NCI-H345 (cell line): ENCODE measurements around the gene ERC2.

Experiments used
- DNase-seq: peaks from one replicate; lab custom pipeline; 2025; lab: John Stamatoyannopoulos, UW

The ERC2 gene

DNA sequence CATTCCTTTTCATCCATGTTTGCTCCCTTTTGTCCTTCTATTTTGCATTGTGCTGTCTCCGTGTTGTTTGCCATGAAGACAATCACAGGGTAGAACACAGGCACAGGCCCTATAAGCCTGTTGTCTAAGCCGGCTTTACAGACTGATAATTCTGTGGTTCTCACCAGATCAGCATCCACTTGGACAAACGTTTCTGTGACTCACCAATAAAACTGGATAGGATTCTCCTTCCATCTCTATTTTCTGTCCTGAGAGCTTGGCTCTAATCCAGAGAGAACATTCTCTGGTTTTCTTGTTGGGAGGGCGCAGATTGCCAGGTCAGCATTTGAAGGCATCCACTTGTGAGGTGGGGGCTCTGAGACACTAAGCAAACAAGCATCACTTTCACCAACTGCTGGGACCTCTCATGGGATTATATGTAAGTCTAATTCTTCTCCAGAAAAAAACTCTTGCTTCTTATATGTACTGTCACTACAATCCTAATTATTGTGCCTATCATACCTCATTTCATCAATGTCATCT lies 101.6 kb downstream of the ERC2 start:
- DNase-seq: peak; percentile 21

DNA sequence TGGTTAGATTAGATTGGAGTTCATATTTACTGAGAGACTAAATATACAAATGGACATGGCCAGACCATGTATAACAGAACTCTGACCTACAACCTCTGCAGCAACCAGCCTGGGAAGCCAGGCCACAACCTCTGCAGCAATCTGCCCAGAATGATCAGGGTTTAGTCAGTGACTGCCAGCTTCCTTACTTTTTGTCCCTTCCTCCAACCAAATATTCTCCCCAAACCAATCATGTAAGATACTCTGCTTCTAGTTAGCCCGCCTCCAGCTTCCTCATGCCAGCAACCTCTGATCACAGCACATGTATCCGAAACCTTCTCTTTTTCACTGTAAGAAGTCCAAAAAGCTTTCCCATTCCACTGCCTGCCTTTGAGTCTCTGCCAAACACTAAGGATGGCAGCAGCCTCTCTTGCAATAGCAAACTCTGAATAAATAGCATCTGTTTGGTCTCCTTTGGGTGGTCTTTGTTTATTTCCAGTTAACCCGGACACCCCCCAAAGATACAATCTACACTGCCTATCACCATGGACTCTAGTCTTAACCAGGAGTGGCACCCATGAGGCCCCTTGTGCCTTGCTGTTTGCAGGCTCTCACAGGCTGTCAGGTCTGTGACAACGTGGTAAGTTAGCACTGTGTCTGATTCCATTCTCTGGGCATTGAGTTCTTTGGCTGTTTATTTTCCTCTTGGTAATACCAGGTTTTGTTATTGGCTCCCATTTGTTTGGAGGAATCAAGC lies 102.2 kb downstream of the ERC2 start:
- DNase-seq: no peak

DNA sequence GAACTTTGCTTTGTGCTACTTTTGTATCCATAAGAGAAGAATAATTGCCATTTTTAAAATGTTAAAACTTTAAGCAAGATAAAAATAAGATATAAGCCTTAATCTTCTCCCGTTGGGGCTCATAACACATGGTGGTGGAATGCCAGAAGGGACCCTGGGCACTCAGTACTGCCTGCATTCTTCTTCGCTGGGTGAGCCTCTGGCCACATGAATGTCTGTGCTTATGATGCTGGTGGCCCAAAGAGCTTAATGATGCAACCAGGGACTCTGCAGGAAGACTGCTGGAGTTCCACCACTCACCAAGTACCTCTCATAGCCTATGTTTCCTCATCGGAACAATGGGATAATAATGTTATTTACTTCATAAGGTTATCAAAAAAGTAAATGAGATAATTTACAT lies 103.6 kb downstream of the ERC2 start:
- DNase-seq: no peak

DNA sequence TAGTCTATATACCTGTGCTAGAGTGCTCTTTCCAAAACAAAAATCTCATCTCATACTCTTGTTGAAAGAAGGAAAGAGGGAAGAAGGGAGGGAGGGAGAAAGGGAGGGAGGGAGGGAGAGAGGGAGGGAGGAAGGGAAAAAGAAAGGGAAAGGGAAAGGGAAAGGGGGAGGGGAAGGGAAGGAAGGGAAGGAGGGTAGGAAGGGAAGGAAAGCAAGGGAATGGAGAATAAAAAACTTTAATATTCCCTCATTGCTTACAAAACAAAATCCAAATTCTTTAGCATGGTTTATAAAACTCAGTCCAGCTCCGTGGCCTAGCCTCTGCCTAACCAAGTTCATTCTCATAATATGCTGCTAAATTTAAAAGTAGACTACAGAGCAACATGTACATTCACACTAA lies 104.5 kb downstream of the ERC2 start:
- DNase-seq: no peak

DNA sequence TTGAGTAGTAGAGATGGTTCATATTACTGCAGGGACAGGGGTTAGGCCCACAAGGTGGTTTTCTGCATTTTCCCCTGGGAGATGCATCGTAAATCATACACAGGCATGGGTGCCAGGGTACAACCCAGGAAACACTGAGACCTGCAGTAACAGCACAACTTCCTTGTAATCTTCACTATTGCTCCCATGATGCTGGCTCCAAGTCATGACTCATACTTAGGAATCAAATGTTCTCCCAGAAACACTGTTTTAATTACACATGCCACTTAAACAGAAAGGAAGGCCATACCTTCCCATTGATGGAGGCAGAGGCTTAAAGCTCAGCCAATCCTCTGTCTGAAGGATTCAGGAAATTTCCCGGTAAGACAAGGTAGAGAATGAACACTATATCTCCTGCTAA lies 106.5 kb downstream of the ERC2 start:
- DNase-seq: no peak

DNA sequence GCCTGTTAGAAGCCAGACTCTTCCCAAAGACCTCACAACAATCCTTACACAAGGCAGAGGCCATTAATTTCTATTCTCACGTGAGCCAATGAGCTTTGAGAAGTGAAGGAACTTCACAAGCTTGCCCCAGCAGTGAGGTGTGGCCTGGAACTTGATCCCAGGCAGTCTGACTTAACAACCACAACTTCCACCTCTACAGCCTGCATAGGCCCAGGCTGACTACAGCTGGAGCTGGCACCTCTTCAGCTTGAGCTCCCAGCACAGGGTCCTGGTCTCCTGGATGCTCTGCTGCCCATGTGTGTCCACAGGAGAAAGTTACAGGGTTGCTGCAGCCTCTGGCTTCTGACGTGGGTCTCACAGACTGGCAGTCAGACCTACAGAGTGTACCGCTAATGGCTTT lies 111.0 kb downstream of the ERC2 start:
- no peak for DNase-seq

DNA sequence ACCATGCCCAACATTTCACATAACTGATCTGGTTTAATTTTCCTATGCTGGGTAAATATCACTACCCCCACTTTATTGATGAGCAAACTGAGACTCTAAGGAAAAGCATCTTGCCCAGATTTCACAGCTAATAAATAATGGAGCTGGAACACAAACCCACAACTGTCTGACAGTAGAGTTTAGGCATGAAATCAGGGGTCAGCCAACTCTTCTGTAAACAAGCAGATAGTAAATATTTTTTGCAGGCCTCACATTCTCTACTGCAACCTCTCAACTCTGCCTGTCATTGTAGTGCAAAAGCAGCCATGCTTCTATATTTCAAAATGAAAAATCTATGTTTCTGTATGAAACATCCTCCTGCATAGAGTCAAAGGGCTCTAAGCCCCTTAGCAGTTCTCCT lies 111.5 kb downstream of the ERC2 start:
- no peak for DNase-seq

DNA sequence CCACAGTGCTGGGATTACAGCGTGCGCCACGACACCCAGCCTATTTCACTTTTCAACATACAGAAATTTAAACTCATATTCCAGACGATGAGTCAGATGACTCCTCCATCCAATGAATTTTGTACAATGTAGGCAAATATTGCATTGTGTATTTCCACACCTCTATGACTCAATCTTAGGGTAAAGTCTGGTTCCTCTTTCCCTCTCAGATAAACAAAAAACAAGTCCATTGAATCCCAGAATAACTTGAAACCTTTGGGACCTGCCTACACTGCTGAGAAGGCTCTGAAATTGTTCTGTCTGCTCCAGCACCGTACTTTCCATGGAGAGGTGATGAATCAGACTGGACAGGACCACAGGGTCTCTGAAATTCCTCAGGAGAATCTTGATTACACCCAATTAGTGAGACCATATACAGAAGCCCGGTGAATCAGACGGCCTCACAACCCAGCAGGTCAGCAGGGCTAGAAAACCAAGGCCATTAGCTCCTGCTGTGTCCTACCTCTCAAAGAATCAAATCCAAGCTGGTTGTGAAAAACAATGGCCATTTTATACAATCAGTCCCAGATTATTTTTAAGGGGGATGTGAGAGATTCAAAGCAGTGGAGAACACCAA lies 112.6 kb downstream of the ERC2 start:
- DNase-seq: no peak

DNA sequence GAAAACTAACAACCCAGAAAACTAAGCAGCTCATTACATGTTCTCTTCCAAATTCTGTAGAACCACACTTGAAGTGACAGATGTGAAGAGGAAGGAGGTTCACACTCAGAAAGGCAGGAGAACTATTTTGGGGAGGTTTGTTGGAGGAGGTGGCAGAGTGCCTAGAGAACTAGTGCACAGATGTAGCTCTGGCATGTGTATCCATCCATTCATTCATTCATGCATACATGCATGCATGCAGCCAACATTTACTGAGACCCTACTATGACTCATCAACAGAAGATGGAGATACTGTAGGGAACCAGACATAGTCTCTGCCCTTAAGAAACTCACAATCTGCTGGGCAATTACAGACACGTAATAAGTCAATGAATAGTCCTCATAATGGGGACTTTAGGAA lies 116.7 kb downstream of the ERC2 start:
- no peak for DNase-seq

DNA sequence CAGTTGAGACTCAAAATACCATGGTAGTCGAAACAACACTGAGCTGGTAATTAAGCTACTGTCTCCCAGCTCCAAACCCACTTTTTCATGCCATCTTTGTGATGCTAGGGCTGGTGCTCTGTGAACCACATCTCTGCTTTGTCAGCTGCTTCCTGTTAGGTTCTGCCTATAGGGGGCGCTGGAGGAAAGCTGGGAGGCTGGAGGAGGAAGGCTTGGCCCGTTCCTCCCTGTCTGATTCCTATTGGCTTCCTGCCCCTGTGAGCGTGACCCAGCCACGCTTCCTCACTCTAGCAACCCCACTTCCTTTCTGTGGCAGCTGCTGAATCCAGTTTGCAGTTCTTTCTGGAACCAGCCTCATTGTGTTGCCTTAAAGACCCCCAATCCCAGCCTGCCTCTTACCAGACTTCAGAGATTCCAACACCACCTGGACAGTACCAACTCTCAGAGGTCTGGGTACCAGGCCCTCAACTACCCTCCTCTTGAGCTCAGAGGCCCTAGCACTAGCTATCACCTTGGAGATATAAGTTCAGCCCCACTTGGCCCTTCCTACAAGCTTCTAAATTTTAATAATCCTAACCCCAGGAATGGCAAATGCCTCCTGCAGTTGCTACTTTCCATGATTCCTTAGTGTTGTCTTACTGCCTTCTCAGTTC lies 120.9 kb downstream of the ERC2 start:
- no peak for DNase-seq

DNA sequence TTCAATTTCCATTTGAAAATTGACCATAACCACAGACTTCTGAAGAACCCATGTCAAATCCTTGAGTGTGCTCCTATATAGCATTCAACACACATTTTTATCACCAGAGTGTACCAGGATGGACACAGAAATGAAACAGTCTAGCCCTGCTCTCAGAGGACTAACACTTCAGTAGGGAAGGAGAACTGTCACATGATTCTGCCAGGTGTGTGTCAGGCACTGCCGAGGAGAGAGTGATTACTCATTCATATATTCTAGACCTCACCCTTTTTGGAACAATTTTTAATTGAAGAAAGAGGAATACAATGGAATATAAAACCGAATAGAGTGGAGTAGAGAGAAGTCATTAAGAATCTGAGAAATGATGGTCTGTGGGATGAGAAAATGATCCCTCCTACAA lies 125.8 kb downstream of the ERC2 start:
- peak; percentile 13 for DNase-seq

DNA sequence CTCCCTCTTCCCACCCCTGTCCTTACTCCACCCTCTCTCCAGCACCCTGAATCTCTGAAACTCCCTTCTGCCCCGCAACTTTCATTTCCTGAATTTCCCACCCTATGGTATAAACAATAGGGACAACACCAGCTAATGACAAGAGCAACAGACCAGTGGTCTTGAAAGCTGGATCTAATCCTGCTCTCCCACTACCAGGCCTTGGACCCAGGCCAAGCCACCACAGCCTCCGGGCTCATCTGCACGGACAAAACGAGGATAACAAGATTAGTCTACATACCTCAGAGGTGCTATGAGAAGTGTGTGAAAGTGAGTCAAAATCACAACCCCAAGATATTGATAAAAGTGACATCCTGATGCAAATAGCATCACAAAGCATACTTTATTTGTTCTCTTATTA lies 128.6 kb downstream of the ERC2 start:
- no peak for DNase-seq

DNA sequence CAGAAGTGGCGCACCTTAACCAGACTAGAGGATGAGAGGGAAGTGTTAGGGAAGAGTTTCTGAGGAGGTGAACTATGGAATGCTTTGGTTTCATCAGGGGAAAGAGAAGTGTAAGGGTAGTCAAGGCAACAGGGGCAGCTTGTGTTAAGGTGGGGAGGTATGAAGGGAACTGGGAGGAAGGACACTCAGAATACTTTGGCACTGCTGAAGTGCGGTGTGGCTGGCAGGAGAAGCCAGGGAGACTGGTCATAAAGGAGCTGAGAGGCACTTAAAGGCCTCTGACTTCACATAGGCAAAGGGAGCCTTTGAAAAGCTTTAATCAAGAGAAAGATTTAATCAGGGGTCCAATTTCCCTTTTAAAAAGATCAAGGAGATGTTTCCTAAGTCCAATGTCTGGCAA lies 129.0 kb downstream of the ERC2 start:
- DNase-seq: no peak

DNA sequence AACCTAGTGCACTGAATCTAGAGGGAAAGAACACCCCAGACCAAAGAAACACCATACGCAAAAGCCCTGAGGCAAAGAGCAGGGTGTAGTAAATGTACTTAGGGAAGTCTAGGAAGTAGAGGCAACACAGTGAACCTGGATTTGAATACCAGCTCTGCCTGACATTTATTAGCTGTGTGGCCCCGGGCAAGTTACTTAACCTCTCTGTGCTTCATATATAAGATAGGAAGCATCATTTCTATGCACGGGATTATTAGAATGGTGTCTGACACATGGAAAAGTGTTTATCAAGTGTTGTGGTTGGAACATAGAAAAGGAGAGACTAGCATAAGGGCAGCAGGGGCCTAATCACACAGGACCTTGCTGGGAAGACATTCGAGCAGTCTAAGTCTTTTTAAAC lies 132.2 kb downstream of the ERC2 start:
- no peak for DNase-seq

DNA sequence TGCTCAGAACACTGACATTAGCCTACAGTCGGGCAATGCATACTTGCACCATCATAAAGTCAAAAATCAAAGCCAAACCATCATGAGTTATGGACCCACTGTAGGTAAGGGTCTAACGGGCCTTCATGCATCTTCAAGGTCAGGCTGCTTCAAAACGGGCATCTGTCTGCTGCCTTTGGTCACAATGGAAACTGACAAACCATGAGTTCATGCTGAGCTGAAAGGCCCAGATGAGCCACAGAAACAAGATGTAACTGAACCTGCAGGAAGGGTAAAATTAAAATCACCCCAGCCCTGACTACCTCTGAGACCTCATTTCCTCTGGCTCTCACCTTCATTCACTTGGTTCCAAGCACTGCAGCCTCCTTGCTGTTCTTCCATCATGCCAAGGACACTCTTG lies 143.8 kb downstream of the ERC2 start:
- DNase-seq: no peak

DNA sequence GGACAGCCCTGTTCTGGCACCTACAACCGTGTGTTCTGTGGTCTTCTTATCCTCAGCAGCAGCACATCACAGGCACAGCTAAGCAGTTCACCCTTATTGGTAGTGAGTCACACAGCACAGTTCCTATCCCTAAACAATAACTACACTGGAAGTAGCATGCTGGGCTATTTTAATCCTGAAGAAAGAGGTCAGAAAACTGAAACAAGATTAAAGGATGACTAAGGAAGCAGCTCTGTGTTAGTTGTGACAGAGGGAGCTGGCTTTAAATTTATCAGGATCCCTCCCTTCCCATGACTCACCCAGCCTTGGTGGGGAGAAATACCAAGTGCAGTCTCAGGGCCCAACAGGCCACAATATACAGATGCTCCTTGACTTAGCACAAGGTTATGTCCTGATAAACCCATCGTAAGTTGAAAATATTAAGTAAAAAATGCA lies 144.3 kb downstream of the ERC2 start:
- DNase-seq: no peak

DNA sequence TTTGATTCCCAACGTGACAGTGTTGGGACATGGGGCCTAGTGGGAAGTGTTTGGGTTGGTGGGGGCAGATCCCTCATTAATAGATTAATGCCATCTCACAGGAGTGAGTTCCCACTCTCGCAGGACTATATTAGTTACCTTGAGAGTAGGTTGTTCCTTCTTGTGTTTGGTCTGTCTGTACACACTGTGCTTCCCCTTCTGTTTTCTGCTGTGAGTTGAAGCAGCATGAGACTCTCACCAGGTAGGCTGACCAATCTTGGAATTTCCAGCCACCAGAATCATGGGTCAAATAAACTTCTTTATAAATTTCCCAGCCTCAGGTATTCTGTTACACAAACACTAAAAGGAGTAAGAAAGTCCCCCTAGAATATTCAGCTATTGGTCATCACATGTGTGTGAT lies 145.4 kb downstream of the ERC2 start:
- DNase-seq: no peak

DNA sequence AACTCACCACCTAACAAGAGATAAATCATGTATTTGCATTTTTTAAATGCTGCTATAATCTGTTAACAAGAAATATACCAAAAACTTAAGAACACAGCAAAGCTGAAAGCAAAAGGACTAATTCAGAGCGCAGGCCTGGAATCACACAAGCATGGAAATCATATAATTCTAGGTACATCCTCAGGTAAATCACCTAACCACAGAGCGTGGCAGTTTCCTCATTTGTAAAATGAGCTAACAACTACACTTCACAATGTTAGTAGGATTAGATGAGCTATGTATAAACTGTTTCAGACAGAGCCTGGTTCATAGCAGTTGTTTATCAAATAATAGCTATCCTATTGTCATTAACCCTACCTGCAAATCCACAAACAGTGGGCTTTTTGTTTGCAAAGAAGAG lies 146.4 kb downstream of the ERC2 start:
- DNase-seq: no peak

DNA sequence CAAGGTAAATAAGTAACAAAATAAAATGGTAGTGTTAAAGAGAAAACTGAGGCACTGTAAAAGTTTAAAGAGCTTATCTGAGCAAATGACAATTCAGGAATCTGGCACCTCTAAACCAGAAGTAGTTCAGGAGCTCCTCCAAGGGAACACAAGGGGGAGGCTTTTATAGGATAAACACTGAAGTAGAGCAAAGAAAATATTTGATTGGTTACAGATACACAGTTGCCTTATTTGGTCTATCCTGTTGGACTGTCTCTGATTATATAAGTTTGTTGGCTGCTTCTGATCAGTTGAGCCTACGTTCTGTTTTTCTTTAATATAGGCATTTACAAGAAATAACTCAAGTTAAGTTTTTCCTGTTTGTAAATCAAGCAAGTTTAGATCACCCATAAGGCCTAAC lies 146.9 kb downstream of the ERC2 start:
- no peak for DNase-seq

DNA sequence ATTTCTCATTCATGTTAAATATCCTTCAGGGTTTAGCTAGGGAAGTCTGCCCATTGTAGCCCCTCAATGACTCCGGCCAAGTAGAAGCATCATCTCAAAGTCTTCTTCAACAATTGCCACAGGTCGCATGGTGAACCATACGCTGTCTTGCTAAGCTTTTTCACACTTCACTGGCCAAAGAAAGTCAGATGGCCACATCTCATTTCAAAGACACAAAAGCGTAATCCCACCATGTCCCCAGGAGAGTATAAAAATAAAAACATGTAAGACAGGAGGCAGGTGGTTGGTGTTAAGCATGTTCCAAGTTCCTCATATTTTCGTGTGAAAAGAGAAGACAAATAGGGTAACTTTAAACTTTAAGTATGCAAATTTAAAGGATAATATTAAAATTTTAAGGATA lies 147.4 kb downstream of the ERC2 start:
- no peak for DNase-seq

DNA sequence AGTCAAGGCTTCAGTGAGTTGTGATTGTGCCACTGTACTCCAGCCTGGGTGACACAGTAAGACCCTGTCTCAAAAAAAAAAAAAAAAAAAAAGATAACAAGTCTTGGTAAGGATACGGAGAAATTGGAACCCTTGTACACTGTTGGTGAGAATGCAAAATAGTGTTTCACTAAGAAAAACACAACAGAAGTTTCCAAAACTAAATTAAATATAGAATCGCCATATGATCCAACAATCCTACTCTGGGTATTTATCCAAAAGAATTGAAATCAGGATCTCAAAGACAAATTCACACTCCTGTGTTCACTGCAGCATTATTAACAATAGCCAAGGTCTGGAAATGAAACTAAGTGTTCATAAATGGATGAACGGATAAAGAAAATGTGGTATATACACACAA lies 149.4 kb downstream of the ERC2 start:
- DNase-seq: no peak

DNA sequence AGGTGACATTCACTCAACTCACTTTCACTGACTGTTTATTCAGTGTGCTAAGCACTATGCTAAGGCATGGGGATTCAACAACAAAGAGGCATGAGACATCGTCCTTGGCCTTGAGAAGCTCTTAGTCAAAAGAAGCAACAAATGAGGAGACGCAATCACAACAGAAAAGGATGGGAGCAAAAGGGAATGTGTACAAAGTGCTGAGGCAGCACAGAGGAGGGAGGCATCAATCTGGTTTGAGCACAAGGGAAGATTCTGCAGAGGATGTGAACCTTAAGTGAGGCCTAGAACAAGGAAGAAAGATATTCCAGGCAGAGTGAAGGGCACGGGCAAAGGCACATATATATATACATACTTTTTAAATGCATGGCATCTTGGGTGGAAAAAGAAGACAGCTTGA lies 151.3 kb downstream of the ERC2 start:
- DNase-seq: no peak

DNA sequence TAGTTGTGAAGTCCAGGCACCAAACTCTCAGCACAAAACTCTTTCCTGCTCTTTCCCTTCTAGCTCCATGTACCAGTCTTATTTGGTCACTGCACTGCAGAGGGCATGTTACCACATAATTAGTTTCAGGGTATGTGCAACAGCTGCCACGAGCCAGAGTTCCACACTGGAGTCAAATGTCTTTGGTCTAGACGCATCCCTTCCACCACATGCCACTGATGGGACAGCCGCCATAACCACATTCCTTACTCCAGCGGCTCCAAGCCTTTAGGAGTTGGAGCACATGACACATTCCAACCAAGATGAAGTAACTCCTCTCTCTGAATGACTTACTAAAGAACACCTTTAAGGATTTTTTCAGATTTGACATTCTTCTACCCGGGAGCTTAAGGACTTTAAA lies 153.4 kb downstream of the ERC2 start:
- DNase-seq: no peak
